ENCODE measurements around the gene VDR.

VDR gene

DNA sequence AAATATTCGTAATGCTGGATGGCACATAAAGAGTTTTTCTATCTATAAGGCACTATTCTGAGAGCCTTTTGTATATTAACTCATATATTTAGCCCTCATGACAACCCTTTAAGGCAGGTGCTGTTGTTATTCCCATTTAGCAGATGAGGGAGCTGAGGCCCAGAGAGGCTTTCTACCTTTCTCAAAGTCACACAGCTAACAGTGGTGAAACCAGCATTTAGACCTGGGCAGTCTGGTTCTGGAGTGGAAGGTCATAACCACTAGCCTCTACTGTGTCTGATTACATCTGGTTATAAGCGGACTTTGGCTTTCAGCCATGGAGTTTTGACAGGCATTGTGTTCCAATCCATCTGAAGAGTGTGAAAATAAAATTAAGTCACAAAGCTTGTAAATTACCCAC lies 43.9 kb downstream of the VDR start:
- TF ChIP-seq, protein P1, sequence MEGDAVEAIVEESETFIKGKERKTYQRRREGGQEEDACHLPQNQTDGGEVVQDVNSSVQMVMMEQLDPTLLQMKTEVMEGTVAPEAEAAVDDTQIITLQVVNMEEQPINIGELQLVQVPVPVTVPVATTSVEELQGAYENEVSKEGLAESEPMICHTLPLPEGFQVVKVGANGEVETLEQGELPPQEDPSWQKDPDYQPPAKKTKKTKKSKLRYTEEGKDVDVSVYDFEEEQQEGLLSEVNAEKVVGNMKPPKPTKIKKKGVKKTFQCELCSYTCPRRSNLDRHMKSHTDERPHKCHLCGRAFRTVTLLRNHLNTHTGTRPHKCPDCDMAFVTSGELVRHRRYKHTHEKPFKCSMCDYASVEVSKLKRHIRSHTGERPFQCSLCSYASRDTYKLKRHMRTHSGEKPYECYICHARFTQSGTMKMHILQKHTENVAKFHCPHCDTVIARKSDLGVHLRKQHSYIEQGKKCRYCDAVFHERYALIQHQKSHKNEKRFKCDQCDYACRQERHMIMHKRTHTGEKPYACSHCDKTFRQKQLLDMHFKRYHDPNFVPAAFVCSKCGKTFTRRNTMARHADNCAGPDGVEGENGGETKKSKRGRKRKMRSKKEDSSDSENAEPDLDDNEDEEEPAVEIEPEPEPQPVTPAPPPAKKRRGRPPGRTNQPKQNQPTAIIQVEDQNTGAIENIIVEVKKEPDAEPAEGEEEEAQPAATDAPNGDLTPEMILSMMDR (IDR thresholded peaks at IDR 0.05; ENCODE audit: low read depth, low read length) = no peak
- H3K4me3 ChIP-seq (ENCODE audit: low read depth, low read length) = no peak overlapping the region

DNA sequence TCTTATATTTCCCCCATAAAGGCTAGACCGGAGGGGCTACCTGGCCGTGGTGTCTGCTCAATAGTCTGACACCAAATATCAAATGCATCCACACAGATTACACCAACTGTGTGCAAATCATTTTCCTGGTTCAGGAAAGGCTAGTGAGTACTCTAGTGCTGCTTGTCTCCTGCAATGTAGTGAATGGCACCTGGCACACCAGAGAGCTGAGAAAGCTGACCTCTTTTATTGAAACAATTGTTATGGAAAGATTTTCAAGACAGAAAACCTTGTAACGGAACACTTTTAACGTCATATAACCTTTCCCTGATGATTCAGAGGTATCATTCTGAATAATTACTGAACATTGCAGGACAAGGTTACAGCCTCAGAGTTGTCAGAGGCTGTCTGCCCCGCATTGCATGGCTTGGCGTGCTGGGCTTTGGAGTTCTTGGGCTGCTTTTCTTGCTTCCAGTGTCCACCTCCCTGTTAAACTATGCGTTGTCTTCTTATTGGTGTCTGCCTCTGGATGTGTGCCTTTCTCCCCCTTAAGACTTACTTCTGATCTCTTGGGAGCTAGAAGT lies 44.4 kb downstream of the VDR start:
- H3K4me3 ChIP-seq (ENCODE audit: low read depth, low read length) = no peak overlapping the region
- TF ChIP-seq, protein P1 (IDR thresholded peaks at IDR 0.05; ENCODE audit: low read depth, low read length) = no peak

DNA sequence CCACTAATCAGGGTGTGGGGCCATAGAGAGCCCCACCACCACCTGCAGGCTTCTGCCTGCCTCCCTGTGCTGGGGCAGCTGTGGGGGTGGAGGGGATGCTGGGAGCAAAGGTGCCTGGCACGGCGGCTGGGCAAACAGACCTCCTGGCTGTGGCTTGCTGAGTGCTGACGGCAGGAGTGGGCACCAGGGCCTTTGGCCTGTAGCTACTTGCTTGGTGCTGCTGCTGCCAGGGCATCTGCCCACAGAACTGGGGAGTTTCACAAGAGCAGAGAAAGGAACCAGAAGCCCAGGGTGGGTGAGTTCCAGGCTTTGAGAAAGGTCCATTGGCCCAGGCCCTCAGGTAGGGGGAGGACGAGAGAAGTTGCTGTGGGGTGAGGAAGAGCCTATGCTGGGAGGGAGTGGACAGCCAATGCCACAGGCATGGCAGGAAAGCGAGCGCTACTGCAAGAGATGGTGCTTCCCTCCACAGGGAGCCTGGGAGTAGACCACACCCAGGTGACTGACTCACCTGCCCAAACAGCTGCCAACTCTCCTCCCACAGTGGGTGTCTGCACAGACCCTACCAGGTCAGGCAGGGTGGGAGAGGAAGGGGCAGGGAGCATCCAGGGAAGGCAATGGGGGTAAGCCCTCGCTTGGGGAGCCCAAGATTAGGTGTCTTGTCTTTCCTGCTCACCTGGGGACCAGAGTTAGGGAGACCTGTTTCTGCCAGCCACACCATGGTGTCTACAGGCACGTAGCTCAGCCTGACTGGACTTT lies 46.1 kb downstream of the VDR start:
- H3K4me3 ChIP-seq (ENCODE audit: low read depth, low read length) = no peak overlapping the region
- TF ChIP-seq, protein P1 (IDR thresholded peaks at IDR 0.05; ENCODE audit: low read depth, low read length) = no peak

DNA sequence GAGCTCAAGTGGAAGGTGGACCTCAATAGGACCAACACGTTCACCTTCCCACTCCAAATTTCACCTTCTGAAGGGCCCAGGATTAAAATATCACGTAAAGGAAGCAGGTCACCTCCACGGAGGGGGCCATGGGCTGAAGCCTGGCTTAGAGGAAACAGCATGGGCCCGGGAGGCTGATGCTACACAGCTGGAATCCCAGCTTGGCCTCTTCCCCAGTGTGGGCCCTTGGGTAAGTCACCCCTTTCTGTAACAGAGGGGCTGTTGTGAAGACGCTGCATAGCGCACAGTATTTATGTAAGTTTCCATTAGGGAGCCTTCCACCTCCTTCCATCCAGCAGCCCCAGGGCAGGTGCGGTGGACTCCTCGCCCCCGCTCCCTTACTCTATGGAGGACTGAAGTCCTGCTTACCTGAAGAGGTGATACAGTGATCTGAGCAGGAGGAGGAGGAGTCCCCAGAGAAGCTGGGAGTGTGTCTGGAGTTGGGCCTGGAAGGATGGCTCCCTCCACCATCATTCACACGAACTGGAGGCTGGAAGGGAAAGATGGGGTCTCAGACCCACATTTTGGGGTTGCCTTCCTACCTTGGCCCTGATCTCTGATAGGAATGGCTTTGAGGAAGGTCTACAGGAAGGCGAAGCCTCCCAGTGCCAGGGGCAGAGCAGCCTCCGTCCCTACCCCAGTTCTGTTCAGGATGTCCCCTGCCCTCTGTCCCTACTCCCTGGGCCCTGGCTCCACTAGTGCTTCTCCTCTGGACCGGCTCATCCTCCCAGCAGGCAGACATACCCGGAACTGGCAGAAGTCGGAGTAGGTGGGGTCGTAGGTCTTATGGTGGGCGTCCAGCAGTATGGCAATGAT lies 47.8 kb downstream of the VDR start:
- H3K4me3 ChIP-seq (ENCODE audit: low read depth, low read length) = no peak overlapping the region
- TF ChIP-seq, protein P1 (IDR thresholded peaks at IDR 0.05; ENCODE audit: low read depth, low read length) = no peak

DNA sequence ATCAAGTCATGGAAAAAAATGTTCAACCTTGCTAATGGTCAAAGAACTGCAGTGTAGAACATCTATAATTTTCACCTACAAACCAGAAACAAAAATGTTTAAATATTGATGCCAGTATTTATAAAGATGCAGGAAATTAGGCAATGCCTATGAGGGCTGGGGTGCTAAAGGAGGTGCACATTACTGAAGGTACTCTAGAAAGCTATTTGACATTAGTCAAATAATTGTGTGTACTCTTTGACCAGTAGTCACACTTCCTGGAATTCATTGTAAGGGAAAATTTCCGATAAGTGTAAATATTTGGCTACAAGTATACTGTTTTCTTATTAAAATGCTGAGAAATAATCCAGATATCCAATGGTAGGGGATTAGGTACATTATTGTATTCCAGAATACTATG lies 48.7 kb downstream of the VDR start:
- TF ChIP-seq, protein P1 (IDR thresholded peaks at IDR 0.05; ENCODE audit: low read depth, low read length) = no peak
- H3K4me3 ChIP-seq (ENCODE audit: low read depth, low read length) = no peak overlapping the region

DNA sequence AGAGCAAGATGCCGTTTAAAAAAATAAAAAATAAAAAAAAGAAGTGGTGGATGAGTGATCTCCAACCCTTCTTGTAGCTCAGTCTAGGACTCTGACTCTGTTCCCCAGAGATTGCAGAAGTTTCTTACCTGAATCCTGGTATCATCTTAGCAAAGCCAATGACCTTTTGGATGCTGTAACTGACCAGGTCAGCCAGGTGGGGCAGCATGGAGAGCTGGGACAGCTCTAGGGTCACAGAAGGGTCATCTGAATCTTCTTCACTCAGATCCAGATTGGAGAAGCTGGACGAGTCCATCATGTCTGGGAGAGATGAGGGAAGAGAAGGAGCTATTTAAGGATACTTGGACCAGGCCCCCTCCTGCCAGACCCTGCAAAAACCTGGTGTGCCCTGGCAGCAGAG lies 49.3 kb downstream of the VDR start:
- H3K4me3 ChIP-seq (ENCODE audit: low read depth, low read length) = no peak overlapping the region
- TF ChIP-seq, protein P1 (IDR thresholded peaks at IDR 0.05; ENCODE audit: low read depth, low read length) = no peak

DNA sequence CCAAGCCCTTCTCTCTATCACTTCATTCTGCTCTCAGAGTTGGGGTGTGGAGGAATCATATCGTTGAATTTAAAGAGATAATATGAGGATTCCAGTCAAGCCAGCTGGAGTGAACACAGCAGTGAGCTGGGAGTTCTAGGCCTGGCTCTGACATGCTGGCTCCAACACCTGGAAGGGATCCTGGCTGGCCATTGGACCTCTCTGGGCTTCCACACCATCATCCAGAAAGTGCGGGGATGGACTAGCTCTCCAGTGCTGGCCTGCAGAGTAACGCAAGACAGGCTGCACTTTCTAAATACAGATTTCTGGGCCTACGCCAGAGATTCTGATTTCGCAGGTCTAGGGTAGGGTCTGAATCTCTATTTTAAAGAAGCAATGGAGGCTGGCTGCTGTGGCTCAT lies 50.3 kb downstream of the VDR start:
- TF ChIP-seq, protein P1 (IDR thresholded peaks at IDR 0.05; ENCODE audit: low read depth, low read length) = no peak
- no peak overlapping the region for H3K4me3 ChIP-seq (ENCODE audit: low read depth, low read length)

All from WI38 (cell line).